T-cell (primary cell): ENCODE results near the gene CHST10. TPM values are rescaled to one million over a fixed set of nuclear protein-coding genes. Genes with fewer than 3 reads are reported as not detected.

Source experiments
- ATAC-seq, 4 experiments: fragments of 200-7000 bp in 3 of 4; fragments of 150-1000 bp in 1 of 4; cut with Tn5 transposase; replicated peaks in 1 of 4; 1 replicate in 3 of 4; 2 replicates in 1 of 4; pipeline ENCODE4 v1.10.0; 2021; ENCODE audit warnings: moderate library complexity in 3 of 4, mild to moderate bottlenecking in 2 of 4, moderate number of reproducible peaks in 1 of 4
- CTCF ChIA-PET, 2 donors: fragments of 300-600 bp; sonication (Branson Sonifier 250); formaldehyde crosslinking; loops; one replicate each; lab custom pipeline; 2022; ENCODE audit warnings: antibody characterized with exemption in 2 of 2; lab: Charles Lee
- POLR2A ChIA-PET, 2 donors: fragments of 300-600 bp; sonication (Branson Sonifier 250); formaldehyde crosslinking; loops; one replicate each; lab custom pipeline; 2022; ENCODE audit warnings: antibody characterized with exemption in 2 of 2; lab: Charles Lee
- DNase-seq, 35 experiments: peaks; one replicate each; pipeline versions ENCODE4 v3.0.0 to v3.0.0-alpha.2; 2013 to 2023
- H3K27ac ChIP-seq: one replicate; pipeline ENCODE4 v1.5.1; 2013; ENCODE audit warnings: low read length
- H3K27me3 ChIP-seq, 2 experiments: replicated peaks in 1 of 2; 1 replicate in 1 of 2; 2 replicates in 1 of 2; pipeline versions ENCODE4 v1.6.1 to v1.7.0; 2013; ENCODE audit warnings: low read length in 1 of 2, mixed read lengths in 1 of 2; ENCODE audit not compliant: control insufficient read depth in 2 of 2, insufficient read depth in 2 of 2; ENCODE audit errors: extremely low read depth in 1 of 2
- H3K36me3 ChIP-seq, 2 donors: 1 replicate in 1 of 2; 2 replicates in 1 of 2; pipeline versions ENCODE4 v1.6.1 to v1.7.0; 2013; ENCODE audit warnings: low read length in 1 of 2; ENCODE audit not compliant: control insufficient read depth in 2 of 2, insufficient read depth in 1 of 2; ENCODE audit errors: extremely low read depth in 1 of 2
- H3K4me1 ChIP-seq, 2 experiments: 1 replicate in 1 of 2; 2 replicates in 1 of 2; pipeline versions ENCODE4 v1.6.1 to v1.7.0; 2013; ENCODE audit warnings: low read length in 2 of 2, mixed read lengths in 1 of 2; ENCODE audit not compliant: insufficient read depth in 2 of 2, control insufficient read depth in 1 of 2; ENCODE audit errors: extremely low read depth in 1 of 2
- H3K4me3 ChIP-seq, 2 donors: 1 replicate in 1 of 2; 2 replicates in 1 of 2; pipeline versions ENCODE4 v1.5.1 to v1.7.0; 2013; ENCODE audit warnings: mild to moderate bottlenecking in 2 of 2, low read length in 1 of 2, moderate library complexity in 1 of 2; ENCODE audit not compliant: control insufficient read depth in 1 of 2; ENCODE audit errors: extremely low read depth in 1 of 2
- H3K9me3 ChIP-seq: 2 replicates; pipeline ENCODE4 v1.7.0; 2013
- H3K27ac Mint-ChIP-seq, 2 donors: one replicate each; pipeline ENCODE4 v1.8.0; 2020 to 2021; ENCODE audit warnings: mild to moderate bottlenecking in 2 of 2, mixed read lengths in 2 of 2
- H3K27me3 Mint-ChIP-seq, 2 donors: one replicate each; pipeline ENCODE4 v1.8.0; 2021 to 2022; ENCODE audit warnings: mixed read lengths in 2 of 2
- H3K36me3 Mint-ChIP-seq: one replicate; pipeline ENCODE4 v1.8.0; 2021; ENCODE audit warnings: mixed read lengths
- H3K4me1 Mint-ChIP-seq, 3 donors: one replicate each; pipeline ENCODE4 v1.8.0; 2020 to 2022; ENCODE audit warnings: mixed read lengths in 3 of 3, mild to moderate bottlenecking in 1 of 3
- H3K4me3 Mint-ChIP-seq, 3 donors: one replicate each; pipeline ENCODE4 v1.8.0; 2020 to 2022; ENCODE audit warnings: mild to moderate bottlenecking in 3 of 3, mixed read lengths in 3 of 3, moderate library complexity in 3 of 3
- H3K9me3 Mint-ChIP-seq, 3 donors: one replicate each; pipeline ENCODE4 v1.8.0; 2020 to 2022; ENCODE audit warnings: mixed read lengths in 3 of 3
- WGBS: methylation state at CpG from one replicate; pipeline ENCODE4 v1.1.5; 2013; ENCODE audit warnings: missing lambda C conversion rate; ENCODE audit not compliant: insufficient coverage; 5-methylcytosine and 5-hydroxymethylcytosine counted together
- total RNA-seq, 35 experiments: library from RNA in 6 of 35; stranded (reverse) in 6 of 35; fragments of 120-200 nt in 1 of 35; gene quantifications; one replicate each; pipeline versions ENCODE4 v1.2.1 to v1.2.4 and lab custom pipeline; 2013 to 2026

Gene CHST10
- total RNA-seq, 5 donors from 2014 or later (not counting 1 experiment from before 2014, with no cell fraction given), result 3.4 to 5.8 (median 4.1) TPM

DNA sequence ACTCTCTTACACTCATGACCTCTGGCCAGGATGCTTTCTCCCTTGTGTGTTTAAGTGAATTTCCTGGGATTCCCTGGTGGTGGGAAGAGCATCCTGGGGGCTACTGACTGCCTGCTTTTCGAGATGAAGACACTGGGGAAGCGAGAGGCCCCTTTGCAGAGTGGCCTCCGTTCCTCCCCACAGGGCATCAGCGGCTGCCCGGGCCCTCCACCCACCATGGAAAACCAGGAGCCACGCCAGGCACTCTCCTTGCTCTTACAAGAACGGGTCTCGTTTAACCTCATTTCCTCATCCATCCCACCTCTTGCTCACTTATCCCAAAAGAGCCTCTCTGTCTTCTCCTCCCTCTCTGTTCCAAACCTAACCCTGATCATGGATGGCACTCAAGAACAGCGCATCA is 17.8 kb downstream of the CHST10 start:
- WGBS, result 94% methylated on average over 5 of the region's 9 CpGs
- POLR2A ChIA-PET, result interaction anchor here in 1 of 2 donors (0.5 kb wide), 1 partner anchor 131 kb away, joined by 6 read pairs; no protein-coding TSS in a partner anchor
- H3K27ac Mint-ChIP-seq, result no peak overlapping the region
- no peak overlapping the region for H3K4me3 Mint-ChIP-seq
- H3K9me3 Mint-ChIP-seq, result no peaks in the 10 kb centered on the region
- no peaks in the 10 kb centered on the region for H3K4me1 Mint-ChIP-seq
- H3K27ac ChIP-seq, result no peak overlapping the region
- ATAC-seq (no peak), DNase-seq (no peak)
- H3K36me3 ChIP-seq, result peaks cover 0 to 11% of the 10 kb centered on the region in 2 donors
- H3K4me1 ChIP-seq, result no peaks in the 10 kb centered on the region
- CTCF ChIA-PET, result no interaction called here
- no peaks in the 10 kb centered on the region for H3K9me3 ChIP-seq
- peaks cover 15% of the 10 kb centered on the region for H3K36me3 Mint-ChIP-seq
- H3K4me3 ChIP-seq, result no peak overlapping the region
- no peaks in the 10 kb centered on the region for H3K27me3 Mint-ChIP-seq
- H3K27me3 ChIP-seq, result no peaks in the 10 kb centered on the region

DNA sequence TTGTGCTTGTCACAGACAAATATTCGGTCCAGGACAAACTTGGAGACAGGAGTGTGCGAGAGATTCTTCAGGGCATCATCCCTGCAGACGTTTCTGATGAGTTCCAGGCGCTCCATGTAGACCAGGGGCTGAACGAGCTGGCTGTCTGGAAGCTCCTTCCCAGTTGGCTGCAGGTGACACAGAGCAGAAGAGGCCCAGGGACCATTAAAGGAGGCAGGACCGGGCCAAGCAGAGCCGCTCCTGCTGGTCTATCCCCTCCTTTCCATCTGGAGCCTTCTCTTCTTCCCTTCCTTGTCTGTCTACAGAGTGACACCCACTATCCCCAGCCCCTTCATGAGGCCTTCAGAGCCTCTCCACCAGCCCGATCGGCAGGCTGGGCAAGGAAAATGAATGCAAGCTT is 19.5 kb downstream of the CHST10 start:
- H3K4me1 Mint-ChIP-seq, result no peaks in the 10 kb centered on the region
- CTCF ChIA-PET, result no interaction called here

DNA sequence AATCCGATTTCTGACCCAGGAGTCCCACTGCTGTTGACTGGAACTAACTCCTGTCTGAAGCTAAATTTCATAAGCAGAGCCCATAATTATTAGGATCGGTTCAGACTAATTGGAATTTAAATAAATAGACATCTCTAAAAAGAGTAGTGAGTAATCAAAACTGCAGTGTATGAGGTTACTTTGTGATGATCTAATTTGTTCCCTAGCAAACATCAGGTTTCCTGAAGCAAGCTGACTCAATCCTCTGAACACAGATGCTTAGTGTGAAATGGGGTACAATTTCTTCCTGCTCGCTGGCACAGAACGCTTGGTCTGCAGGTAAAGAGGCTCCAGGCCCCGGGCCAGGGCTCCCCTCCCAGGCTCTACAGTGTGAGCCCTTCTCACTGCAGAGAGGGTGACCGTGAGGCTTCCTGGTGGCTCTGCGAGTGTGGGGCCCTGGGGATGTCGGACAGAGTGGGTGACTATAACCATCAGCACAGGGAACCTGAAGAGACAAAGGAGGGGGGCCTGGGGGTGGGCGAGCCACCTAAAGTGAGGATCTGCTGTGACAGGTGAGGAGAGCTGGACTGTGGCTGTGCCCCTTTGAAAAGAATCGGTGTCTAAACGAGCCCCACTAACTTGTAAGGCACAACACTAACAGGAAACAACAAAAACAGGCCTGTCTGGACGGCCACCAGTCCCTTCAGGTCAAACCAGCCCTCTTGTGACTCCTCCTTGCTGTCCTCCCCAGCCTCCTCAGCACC is 20.2 kb downstream of the CHST10 start:
- Histone ChIP-seq H3K9me3 (no peaks in the 10 kb centered on the region), H3K4me1 (no peaks in the 10 kb centered on the region), H3K27ac (no peak overlapping the region), H3K27me3 (no peaks in the 10 kb centered on the region), H3K36me3 (peaks cover 3 to 14% of the 10 kb centered on the region in 2 donors), H3K4me3 (no peak overlapping the region)
- H3K4me1 Mint-ChIP-seq, result no peaks in the 10 kb centered on the region
- no peaks in the 10 kb centered on the region for H3K9me3 Mint-ChIP-seq
- H3K27ac Mint-ChIP-seq, result no peak overlapping the region
- POLR2A ChIA-PET, result no interaction called here
- ATAC-seq, result no peak
- CTCF ChIA-PET, result no interaction called here
- H3K27me3 Mint-ChIP-seq, result no peaks in the 10 kb centered on the region
- H3K36me3 Mint-ChIP-seq, result peaks cover 17% of the 10 kb centered on the region
- no peak for DNase-seq
- 73% methylated on average over 8 of the region's 12 CpGs for WGBS
- no peak overlapping the region for H3K4me3 Mint-ChIP-seq

More for the DNA sequence above, 19.5 kb downstream of the CHST10 start:
- Histone ChIP-seq H3K4me1 (no peaks in the 10 kb centered on the region), H3K27ac (no peak overlapping the region), H3K4me3 (no peak overlapping the region), H3K9me3 (no peaks in the 10 kb centered on the region), H3K27me3 (no peaks in the 10 kb centered on the region), H3K36me3 (peaks cover 2 to 14% of the 10 kb centered on the region in 2 donors)
- Mint-ChIP-seq H3K27ac (no peak overlapping the region), H3K27me3 (no peaks in the 10 kb centered on the region), H3K4me3 (no peak overlapping the region), H3K36me3 (peaks cover 15% of the 10 kb centered on the region), H3K9me3 (no peaks in the 10 kb centered on the region)
- POLR2A ChIA-PET, result no interaction called here
- no peak for ATAC-seq
- DNase-seq, result no peak
- WGBS, result 93% methylated on average over 9 of the region's 9 CpGs

DNA sequence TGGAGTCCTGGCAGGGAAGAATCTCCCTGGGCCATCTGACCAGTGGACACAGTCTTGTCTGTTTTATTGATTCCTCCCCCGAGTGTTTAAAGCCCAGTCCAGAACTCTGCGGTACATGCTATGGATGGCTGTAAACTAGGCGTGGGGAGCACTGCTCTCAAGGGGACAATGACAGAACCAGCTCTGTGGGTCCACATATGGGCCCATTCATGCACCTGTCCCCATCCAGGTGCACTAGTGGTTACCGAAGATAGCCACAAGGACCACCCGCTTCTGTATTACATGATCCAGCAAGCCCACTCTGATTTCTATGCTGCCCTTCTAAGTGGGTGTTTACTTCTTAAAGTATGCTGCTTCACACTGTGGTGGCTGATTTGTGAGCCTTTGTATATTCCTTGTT is 21.0 kb downstream of the CHST10 start:
- no peak overlapping the region for H3K27ac ChIP-seq
- H3K36me3 Mint-ChIP-seq, result peaks cover 14% of the 10 kb centered on the region
- H3K4me3 ChIP-seq, result no peak overlapping the region
- ATAC-seq, result no peak
- ChIA-PET POLR2A (no interaction called here), CTCF (no interaction called here)
- no peaks in the 10 kb centered on the region for H3K4me1 Mint-ChIP-seq
- no peak for DNase-seq
- H3K9me3 ChIP-seq, result no peaks in the 10 kb centered on the region
- 97% methylated on average over 5 of the region's 5 CpGs for WGBS
- no peaks in the 10 kb centered on the region for H3K27me3 ChIP-seq
- H3K9me3 Mint-ChIP-seq, result no peaks in the 10 kb centered on the region
- H3K4me1 ChIP-seq, result no peaks in the 10 kb centered on the region
- H3K27me3 Mint-ChIP-seq, result no peaks in the 10 kb centered on the region
- H3K27ac Mint-ChIP-seq, result no peak overlapping the region
- no peak overlapping the region for H3K4me3 Mint-ChIP-seq
- peaks cover 3 to 18% of the 10 kb centered on the region in 2 donors for H3K36me3 ChIP-seq

DNA sequence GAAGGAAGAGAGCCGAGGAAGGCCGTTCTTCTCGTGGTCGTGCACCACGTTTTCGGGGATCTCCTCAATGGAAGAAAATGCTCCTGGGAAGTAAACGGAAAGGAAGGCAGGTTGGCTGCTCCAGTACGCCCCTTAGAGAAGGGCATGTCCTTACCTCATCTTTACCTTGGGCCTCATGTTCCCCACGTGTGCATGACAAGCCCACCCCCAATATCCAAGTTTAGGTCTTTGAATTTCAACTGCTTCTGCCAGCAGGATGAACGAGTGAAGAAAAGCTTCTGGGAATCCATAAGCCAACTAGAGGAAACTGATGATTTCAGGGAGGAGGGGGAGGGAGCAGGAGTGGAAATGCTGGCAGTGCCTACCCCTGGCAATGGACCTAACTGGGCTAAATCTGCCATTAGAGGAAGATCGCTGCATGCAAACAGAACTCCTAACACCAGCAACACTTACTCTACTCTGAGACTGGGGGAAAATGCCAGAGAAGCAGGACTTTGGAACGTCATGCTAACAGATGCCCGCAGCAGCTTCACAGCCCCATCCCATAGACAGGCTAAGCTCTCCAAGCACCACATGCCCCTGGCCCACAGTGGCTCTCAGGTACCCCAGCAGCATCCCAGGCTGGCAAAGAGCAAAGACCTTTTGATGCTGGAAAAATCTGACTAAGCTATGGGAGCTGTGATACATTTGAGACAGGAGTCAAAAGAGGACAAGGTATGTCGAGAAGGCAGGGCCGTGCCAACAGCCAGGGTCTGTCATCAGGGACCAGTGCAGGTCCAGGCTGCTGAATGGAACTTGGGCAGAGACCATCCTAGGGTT is 21.7 kb downstream of the CHST10 start:
- peaks cover 11% of the 10 kb centered on the region for H3K36me3 Mint-ChIP-seq
- Histone ChIP-seq H3K9me3 (no peaks in the 10 kb centered on the region), H3K4me3 (no peak overlapping the region), H3K4me1 (no peaks in the 10 kb centered on the region), H3K36me3 (peaks cover 3 to 15% of the 10 kb centered on the region in 2 donors), H3K27me3 (no peaks in the 10 kb centered on the region), H3K27ac (no peak overlapping the region)
- ChIA-PET POLR2A (no interaction called here), CTCF (no interaction called here)
- no peak overlapping the region for H3K27ac Mint-ChIP-seq
- H3K9me3 Mint-ChIP-seq, result no peaks in the 10 kb centered on the region
- 93% methylated on average over 9 of the region's 15 CpGs for WGBS
- no peaks in the 10 kb centered on the region for H3K4me1 Mint-ChIP-seq
- DNase-seq (no peak), ATAC-seq (no peak)
- H3K4me3 Mint-ChIP-seq, result no peak overlapping the region
- H3K27me3 Mint-ChIP-seq, result no peaks in the 10 kb centered on the region

DNA sequence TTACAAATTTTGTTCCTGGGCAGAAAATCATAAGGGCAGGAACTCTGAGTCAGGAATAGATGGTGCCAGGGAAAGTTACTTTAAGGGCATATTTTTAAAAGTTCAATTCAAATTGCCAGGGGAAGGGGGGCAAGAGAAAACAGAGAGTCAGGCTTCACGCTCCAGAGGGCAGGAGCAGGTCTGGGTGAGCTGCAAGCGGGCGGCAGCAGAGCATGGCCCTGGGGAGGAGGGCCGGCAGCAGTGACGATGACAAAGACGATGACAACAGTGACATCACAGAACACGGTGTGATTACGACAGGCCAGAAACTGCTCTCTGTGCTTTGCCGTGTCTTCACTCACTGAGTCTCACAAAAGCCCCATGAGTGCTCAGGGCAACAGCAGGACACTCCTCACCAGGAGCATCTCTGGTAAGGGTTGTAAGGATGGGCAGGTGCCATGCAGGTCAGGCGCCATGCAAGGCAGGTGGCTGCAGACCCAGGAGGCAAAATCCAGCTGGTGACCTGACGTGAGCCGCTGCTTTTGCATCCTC is 23.3 kb downstream of the CHST10 start:
- Mint-ChIP-seq H3K27ac (no peak overlapping the region), H3K9me3 (no peaks in the 10 kb centered on the region), H3K36me3 (peaks cover 11% of the 10 kb centered on the region), H3K4me3 (no peak overlapping the region), H3K4me1 (no peaks in the 10 kb centered on the region), H3K27me3 (no peaks in the 10 kb centered on the region)
- ATAC-seq, result no peak
- H3K9me3 ChIP-seq, result no peaks in the 10 kb centered on the region
- ChIA-PET CTCF (interaction anchor here in 1 of 2 donors (0.6 kb wide), 1 partner anchor 797 kb away, joined by 4 read pairs; no protein-coding TSS in a partner anchor), POLR2A (no interaction called here)
- no peak for DNase-seq
- no peaks in the 10 kb centered on the region for H3K27me3 ChIP-seq
- WGBS, result 95% methylated on average over 12 of the region's 12 CpGs
- peaks cover 3 to 15% of the 10 kb centered on the region in 2 donors for H3K36me3 ChIP-seq
- no peak overlapping the region for H3K4me3 ChIP-seq
- H3K27ac ChIP-seq, result no peak overlapping the region
- H3K4me1 ChIP-seq, result no peaks in the 10 kb centered on the region
